HL-60/S4 treated with phorbol 12-myristate 13-acetate at 8.2 ng/mL for 4 days and 3 days (cell line): ENCODE data around the gene ALPK3.
"Not testable (repeated sequence)": the region's sequence is repeated elsewhere in the genome, so short reads cannot be mapped to it uniquely, and the experiment has no call there.

Experiments
- in situ Hi-C: fragments of 300-500 bp; cut with MboI; formaldehyde crosslinking; loops from 2 replicates; pipeline ENCODE4 v1.15.0; 2022; ENCODE audit warnings: low sequenced_read_pairs

ALPK3 gene

DNA sequence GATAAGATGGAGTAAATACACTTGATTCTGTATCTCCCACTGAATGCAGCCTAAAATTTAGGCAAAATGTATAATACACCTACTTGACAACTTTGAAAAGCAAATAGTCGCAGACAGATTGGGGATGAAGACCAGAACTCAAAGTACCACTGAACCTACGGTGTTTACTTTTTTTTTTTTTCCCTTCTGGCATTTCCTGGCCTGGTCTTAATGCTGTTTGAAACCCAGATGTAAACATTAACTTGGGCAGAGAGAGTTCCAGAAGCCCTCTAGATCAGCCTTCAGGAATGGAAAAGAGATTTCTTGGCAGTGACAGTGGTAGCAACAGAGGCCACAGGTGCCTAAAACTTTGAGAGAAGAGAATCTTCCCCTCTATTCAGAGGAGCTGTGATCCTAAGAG lies 27.8 kb downstream of the ALPK3 start:
- in situ Hi-C loops: no loop called here

DNA sequence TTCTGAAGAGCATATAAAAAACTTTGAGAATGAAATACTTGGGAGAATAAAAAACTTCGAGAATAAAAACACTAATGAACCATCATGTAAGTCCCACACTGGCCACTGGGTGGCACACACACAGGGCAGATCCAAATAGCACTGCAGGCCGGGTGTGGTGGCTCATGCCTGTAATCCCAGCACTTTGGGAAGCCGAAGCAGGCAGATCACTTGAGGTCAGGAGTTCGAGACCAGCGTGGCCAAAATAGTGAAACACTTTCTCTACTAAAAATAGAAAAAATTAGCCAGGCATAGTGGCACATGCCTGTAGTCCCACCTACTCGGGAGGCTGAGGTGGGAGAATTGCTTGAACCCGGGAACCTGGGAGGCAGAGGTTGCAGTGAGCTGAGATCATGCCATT lies 28.5 kb downstream of the ALPK3 start:
- in situ Hi-C loops: not testable (repeated sequence)

DNA sequence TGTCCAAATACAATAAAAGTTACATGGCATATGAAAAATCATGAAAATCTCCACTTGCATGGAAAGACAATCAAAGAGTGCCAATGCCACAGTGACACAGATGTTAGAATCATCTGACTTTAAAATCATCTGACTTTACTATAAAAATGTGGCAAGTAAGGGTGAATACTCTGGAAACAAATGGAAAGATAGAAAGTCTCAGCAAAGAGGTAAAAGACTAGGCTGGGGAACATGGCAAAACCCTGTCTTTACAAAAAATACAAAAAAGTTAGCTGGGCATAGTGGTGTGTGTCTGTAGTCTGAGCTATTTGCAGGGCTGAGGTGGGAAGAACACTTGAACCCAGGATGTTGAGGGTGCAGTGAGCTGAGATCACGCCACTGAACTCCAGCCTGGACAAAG lies 29.1 kb downstream of the ALPK3 start:
- in situ Hi-C loops: no loop called here

DNA sequence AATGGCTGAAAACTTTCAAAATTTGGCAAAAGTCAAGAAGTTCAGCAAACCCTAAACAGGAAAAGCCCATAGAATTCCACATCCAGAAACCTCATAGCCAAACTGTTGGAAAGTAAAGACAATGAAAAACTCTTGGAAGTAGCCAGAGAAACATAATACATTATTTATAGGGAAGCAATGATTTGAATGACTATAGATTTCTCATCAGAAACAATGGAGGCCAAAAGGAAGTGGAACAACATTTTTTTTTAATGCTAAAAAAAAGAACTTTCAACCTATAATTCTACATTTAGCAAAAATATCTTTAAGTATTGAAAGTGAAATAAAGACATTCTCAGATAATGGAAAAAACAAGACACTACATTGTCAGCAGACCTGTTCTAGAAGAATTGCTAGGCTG lies 30.2 kb downstream of the ALPK3 start:
- in situ Hi-C loops: no loop called here

DNA sequence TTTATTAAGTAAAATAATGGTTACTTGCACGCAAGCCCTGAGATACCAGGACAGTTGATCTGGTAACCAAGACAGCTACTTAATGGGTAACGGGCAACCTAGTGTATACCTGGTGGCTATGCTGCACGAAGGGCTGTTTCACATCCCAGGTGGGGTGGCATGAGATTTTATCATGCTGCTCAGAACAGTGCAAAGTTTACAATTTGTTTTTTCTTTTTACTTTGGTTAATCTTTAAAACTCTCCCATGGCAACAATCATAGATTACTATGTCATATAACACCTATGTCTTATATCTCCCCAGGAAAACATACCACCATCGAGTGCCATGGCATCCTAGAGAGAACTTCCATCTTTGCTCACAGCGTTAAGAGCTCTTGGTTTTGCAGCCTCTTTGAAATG lies 35.1 kb downstream of the ALPK3 start:
- in situ Hi-C loops: no loop called here

DNA sequence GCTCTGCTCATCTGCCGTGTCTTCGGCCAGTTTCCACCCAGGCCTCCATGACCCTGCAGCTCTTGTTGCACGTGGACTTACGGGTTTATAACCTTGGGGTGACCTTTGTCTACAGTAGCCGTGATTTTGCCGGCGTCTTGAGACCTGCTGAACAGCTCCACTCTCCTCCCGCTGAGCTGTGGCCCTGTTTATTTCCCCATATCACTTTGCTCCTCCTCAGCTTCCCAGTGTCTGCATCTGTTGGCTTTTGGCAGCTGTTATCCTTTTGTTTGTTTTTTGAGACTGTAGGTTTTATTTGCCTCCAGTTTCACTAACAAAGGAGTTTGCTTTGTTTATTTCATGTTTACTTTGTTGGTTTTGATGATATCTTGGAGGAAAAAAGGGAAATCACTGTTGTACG lies 38.0 kb downstream of the ALPK3 start:
- in situ Hi-C loops: no loop called here

DNA sequence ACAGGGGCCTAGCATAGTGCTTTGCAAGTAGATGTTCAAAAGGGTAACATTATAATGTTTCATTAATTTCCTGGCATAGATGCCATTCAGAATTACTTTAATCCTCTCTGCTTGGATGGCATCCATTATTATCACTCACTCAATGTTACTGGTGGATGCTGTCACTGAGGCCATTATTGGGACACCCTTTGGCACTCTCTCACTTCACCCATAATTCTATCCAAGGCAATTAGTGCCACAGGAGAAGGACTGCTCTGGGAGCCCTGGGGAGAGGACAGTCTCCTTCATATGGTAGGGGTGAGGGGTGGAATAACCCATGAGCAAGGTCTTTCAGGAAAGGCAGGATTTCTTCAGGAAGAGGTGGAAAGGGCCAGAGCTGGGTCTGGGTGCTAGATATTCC lies 38.6 kb downstream of the ALPK3 start:
- in situ Hi-C loops: no loop called here

DNA sequence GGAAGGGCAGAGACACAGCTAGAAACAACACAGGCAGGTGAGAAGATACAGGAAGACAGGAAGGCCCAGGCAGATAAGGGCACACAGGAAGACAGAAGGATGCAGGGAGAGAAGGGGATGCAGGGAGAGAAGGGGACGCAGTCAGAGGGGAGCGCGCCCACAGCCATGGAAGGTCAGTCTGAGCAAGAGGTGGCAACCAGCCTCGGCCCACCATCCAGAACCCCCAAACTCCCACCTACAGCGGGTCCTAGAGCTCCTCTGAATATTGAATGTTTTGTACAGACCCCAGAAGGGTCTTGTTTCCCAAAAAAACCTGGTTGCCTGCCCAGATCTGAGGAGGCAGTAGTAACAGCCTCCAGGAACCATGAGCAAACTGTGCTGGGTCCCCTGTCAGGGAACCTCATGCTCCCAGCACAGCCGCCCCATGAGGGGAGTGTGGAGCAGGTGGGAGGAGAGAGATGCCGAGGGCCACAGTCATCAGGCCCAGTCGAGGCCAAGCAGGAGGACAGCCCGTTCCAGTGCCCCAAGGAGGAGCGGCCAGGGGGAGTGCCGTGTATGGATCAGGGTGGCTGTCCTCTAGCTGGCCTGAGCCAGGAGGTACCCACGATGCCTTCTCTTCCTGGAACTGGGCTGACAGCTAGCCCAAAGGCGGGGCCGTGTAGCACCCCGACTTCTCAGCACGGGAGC lies 39.7 kb downstream of the ALPK3 start:
- in situ Hi-C loops: no loop called here

DNA sequence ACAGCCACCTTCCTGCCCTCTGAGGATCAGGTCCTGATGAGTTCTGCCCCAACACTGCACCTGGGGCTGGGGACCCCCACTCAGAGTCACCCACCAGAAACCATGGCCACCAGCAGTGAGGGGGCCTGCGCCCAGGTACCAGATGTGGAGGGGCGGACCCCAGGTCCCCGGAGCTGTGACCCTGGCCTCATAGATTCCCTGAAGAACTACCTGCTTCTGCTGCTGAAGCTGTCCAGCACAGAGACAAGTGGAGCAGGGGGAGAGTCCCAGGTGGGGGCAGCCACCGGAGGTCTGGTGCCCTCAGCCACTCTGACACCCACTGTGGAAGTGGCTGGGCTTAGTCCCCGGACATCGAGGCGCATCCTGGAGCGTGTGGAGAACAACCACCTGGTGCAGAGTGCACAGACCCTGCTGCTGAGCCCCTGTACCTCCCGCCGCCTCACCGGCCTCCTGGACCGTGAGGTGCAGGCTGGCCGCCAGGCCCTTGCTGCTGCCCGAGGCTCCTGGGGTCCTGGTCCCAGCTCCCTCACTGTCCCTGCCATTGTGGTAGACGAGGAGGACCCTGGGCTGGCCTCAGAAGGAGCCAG lies 40.4 kb downstream of the ALPK3 start:
- in situ Hi-C loops: no loop called here

DNA sequence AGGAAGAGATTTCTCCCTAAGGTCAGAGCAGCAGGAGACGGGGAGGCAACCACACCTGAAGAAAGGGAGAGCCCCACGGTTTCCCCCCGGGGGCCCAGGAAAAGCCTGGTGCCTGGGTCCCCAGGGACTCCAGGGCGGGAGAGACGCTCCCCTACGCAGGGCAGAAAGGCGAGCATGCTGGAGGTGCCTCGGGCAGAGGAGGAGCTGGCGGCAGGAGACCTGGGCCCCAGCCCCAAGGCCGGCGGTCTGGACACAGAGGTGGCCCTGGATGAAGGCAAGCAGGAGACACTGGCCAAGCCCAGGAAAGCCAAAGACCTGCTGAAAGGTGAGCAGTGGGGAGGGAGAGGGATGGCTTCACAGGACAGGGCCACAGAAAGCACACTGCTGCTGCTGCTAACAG lies 41.1 kb downstream of the ALPK3 start:
- in situ Hi-C loops: no loop called here

DNA sequence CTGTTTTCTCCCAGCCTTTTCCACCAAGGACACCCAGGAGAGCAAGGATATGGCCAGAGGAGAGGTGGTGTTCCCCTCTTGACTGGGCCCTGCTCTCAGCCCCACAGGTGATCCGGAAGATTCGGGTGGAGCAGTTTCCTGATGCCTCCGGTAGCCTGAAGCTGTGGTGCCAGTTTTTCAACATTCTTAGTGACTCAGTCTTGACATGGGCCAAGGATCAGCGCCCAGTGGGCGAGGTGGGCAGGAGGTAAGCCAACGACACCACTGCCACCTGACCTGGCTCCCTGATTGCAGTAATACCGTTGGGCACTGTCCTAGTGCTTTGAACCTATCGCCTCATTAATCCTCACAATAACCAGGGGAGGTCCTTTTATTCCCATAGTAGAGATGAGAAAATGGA lies 42.0 kb downstream of the ALPK3 start:
- in situ Hi-C loops: no loop called here

DNA sequence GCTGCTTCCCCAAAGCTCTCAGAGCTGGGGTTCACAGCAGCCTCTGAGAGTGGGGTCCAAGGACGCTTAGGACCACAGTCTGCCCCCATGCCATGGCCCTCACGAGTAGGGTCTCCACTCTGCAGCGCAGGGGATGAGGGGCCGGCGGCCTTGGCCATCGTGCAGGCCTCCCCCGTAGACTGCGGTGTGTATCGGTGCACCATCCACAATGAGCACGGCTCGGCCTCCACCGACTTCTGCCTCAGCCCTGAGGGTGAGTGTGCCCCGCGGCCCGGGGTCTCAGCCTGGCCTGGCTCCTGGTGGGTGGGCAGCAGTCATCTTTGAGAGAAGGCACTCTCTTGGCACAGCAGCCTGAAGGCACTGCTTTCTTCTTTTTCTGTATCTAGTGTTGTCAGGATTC lies 42.5 kb downstream of the ALPK3 start:
- in situ Hi-C loops: no loop called here

DNA sequence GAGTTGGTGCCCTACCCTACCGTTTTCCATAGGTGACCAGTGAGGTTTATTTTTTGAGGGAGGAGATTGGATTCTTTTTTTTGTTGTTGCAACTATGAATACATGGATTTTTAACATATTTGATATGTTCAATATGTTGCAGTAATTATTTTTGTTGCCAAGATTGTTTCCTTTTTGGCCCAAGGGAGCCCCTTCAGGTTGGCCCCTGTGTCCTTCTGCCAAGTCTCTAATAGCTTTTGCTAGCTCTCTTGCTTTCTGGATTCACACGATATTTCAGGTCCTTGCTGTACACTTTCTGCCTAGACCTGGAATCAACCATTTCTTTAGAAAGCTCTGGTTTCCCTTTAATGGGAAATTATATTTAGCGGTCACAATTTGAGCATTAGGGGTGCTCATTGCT lies 44.6 kb downstream of the ALPK3 start:
- in situ Hi-C loops: no loop called here

DNA sequence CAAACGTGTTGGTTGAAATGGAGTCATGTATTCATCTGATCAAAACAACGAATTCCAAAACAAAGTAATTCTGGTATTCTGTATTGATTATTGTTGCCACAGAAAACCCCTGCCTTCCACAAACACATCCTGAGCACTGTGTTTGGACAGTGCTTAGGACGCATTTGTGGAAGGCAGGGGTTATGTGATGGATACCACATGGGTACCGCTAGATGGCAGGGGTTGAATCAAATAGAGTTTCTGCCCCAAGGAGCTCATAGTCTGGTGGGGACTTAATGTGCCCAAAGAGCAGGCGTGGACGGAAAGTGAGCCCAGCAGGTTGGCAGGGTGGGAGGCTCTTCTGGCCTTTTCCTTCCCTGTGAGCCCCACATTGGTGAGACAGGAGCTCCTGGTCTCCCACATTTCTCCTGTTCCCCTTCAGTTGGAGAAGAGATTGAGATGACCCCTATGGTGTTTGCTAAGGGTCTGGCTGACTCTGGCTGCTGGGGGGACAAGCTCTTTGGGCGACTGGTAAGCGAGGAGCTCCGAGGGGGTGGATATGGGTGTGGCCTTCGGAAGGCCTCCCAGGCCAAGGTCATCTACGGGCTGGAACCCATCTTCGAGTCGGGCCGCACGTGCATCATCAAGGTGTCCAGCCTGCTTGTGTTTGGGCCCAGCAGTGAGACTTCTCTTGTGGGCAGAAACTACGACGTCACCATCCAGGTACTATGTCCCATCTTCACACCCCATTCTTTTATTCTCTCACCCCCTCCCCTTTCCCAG lies 45.2 kb downstream of the ALPK3 start:
- in situ Hi-C loops: no loop called here

DNA sequence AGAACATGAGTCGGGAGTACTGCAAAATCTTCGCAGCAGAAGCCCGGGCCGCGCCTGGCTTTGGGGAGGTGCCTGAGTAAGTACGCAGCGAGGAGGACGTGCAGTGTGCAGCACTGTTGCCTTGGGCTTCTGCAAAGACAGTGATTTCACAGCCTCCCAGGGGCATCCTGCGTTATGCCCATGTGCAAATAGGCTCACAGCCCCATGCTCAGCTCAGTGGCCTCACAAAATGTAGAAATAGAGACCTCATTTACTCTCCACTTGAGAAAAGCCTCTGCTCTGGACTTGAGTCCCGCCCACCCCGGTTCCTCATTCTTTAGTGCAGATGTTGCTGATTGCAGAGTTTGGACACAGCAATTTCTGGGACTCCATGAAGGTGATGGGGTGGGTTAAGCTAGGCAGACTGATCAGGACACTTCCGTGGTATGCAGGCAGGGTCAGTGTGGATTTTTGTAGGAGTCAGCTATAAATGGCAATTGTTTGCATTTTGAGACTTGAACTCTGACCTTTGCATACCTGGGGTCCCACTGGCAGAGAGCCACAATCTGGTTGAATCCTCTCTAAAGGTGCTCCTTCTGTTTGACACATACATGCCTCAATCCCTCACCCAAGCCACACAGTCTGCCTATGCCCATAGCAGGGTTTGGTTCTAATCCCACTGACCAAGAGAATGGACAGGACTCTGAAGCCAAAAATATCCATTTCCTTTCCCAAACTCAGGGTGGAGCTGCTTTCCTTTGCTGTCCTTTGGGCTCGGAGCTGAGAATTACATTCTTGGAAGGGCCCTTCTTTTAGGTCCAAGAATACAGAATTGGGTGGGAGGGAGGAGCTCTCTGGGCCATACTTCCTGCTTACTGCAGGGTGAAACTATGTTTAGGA lies 46.6 kb downstream of the ALPK3 start:
- in situ Hi-C loops: no loop called here

DNA sequence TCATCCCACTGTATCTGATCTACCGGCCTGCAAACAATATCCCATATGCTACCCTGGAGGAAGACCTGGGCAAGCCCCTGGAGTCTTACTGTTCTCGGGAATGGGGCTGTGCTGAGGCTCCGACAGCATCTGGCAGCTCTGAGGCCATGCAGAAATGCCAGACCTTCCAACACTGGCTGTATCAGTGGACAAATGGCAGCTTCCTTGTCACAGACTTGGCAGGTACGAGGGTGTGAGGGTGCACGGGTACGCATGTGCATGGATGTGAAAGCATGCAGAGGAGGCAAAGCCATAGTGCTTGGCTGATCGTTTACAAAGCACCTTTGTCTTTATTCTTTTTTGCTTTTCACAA lies 47.3 kb downstream of the ALPK3 start:
- in situ Hi-C loops: no loop called here

DNA sequence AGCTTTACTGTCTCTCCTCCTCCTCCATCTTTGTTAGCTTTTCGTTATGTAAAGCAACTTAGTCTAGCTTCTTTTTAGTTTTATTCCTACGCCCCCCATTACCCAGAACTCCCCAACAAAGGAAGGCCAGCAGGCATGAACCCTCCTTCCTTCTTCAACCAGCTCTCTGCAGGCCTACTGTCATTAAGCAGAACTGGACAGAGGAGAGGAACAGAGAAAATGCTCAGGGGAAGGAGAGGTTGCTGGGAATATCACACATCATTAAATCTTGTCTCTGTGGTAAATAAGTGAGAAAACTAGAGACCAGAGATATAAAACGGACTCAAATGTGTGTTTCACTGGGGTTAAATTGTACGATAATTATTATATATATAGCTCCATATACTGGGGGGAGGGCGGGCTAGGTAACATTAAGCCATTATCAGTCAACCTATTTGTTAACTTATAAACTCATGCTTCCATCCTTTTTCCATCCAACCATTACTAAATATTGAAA lies 48.0 kb downstream of the ALPK3 start:
- in situ Hi-C loops: no loop called here

DNA sequence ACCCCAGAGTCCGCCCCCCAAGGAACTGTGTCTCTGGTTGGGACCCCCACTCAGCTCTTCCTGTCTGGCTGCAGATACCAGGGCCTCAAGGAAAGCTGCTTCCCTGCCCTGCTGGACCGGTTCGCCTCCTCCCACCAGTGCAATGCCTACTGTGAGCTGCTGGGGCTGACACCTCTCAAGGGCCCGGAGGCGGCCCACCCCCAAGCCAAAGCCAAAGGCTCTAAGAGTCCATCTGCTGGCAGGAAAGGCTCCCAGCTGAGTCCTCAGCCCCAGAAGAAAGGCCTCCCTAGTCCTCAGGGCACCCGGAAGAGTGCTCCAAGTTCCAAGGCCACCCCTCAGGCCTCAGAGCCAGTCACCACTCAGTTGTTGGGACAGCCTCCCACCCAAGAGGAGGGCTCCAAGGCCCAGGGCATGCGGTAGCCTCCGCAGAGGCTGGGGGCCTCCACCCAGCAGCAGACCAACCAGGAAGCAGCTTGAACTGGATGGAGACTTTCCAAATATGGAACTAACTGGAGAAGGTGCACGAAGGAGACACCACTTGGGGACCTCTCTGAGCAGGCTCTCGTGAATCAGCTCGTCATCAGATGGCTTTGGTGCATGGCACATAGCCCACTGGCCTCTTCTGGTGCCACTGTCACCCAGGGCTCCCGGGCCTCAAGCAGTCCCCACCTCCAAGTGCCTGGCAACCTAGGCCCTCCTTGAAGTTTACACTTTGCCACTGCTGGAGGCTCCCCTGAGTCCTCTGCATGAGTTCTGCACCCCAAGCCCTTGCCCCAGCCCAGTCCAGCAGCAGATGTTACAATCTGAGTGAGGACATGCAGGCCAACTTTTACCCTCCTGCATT lies 51.1 kb downstream of the ALPK3 start:
- in situ Hi-C loops: no loop called here

DNA sequence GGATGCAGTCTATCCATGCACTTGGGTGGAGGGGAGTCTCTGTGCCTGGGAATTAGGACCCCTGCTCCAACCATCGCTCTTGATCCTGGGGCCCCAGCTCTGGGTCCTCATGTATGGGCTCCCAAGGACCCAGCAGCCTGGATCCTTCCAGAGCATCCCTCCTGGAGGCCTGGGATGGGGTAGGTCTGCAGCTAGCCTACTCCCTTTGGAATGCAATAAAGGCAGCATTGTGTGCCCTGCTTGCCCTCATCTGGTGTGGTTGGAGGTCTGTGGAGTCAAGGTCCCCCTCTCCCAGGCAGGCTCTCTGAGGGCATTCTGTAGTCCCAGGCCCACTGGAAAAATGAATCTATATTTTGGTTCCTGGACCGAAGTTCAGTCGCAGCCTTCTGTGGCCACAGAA lies 52.4 kb downstream of the ALPK3 start:
- in situ Hi-C loops: no loop called here

DNA sequence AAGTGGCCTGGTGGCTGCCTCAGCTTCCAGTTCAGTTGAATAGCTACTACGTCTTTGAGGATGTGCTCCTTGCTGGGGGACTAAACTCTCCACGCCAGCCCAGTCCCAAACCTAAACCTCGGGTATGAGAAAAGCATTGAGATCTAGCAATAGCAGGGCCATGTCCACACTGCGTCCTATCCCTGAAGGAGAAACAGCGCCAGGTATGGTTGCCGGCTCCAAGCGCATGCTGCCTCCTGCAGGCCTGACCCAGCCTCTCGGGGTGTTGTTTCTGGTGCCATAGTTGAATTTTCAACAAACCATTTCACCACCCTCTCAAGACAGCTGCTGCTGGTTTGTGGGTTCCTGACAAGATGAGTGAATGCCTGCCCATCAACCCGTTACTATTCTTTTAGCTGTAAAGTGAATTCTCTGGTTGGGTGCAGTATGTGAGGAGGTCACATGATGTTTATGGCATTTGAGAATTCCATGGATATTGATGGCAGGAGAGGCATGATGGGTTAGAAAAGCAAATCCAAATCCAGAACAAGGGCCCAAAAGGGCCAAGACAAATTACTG lies 54.4 kb downstream of the ALPK3 start:
- in situ Hi-C loops: no loop called here
